HCT116 (cell line): ENCODE measurements around the gene CBFA2T3. TPM values are rescaled to one million over a fixed set of nuclear protein-coding genes. Genes with fewer than 3 reads are reported as not detected.
A peak's percentile ranks its signal among the peaks of the same experiment; 100 is the strongest.

Experiments
- ATAC-seq: fragments of 200-7000 bp; cut with Tn5 transposase; 2 replicates; pipeline ENCODE4 v1.9.1; 2020; ENCODE audit warnings: mild to moderate bottlenecking, moderate library complexity
- BruUV-seq: library from RNA; stranded (reverse); fragments of 400-500 nt; replicated peaks from 2 replicates; lab custom pipeline; 2021; lab: Mats Ljungman, UMichigan
- CTCF ChIA-PET: fragments of 300-600 bp; sonication (Branson Sonifier 250); formaldehyde crosslinking; loops from one replicate; lab custom pipeline; 2021; ENCODE audit warnings: antibody characterized with exemption; lab: Charles Lee
- POLR2A ChIA-PET: fragments of 300-600, 350-600 bp; sonication (Branson Sonifier 250); formaldehyde crosslinking; loops from one replicate; lab custom pipeline; 2021; ENCODE audit warnings: antibody characterized with exemption; lab: Charles Lee
- RAD21 ChIA-PET, 2 experiments: fragments of 300-600 bp; sonication (Branson Sonifier 250); formaldehyde crosslinking; loops; one replicate each; lab custom pipeline; 2023; ENCODE audit warnings: low total read pairs in 2 of 2; ENCODE audit not compliant: uncharacterized antibody in 2 of 2, unreplicated experiment in 2 of 2, low non-redundant PET in 1 of 2; lab: Charles Lee
- DNase-seq: peaks from one replicate; pipeline ENCODE4 v3.0.0-alpha.2; 2010; ENCODE audit warnings: low read depth, low spot score
- H2AFZ ChIP-seq: fragments of 200-600 bp; shearing (Covaris generic), sonication (generic); 2 replicates; pipeline ENCODE4 v1.6.1; 2017; ENCODE audit warnings: low read depth, mixed run types, mixed read lengths, antibody characterized with exemption, low read length; ENCODE audit not compliant: poor library complexity, severe bottlenecking
- H3K27ac ChIP-seq: 2 replicates; pipeline ENCODE4 v1.5.1; 2012; ENCODE audit warnings: low read depth, low read length
- H3K27me3 ChIP-seq: fragments of 200-600 bp; sonication (generic); 2 replicates; pipeline ENCODE4 v1.6.1; 2016; ENCODE audit warnings: mixed run types, low read length, mixed read lengths; ENCODE audit not compliant: insufficient read depth
- H3K36me3 ChIP-seq, 2 experiments: fragments of 200-500 bp in 1 of 2; fragments of 200-600 bp in 1 of 2; sonication (Bioruptor generic) in 1 of 2; sonication (generic) in 1 of 2; 2 replicates each; pipeline versions ENCODE4 v1.5.1 to v1.6.1; 2014 to 2016; ENCODE audit warnings: low read length in 2 of 2, inconsistent platforms in 1 of 2, mixed read lengths in 1 of 2, mixed run types in 1 of 2; ENCODE audit not compliant: insufficient read depth in 2 of 2, control insufficient read depth in 1 of 2
- H3K4me1 ChIP-seq, 2 experiments: fragments of 200-600 bp in 1 of 2; sonication (generic) in 1 of 2; 2 replicates each; pipeline versions ENCODE4 v1.5.1 to v1.6.1; 2012 to 2017; ENCODE audit warnings: low read length in 2 of 2, inconsistent platforms in 1 of 2, mild to moderate bottlenecking in 1 of 2, mixed read lengths in 1 of 2, mixed run types in 1 of 2, moderate library complexity in 1 of 2; ENCODE audit not compliant: insufficient read depth in 2 of 2, control insufficient read depth in 1 of 2
- H3K4me2 ChIP-seq: fragments of 200-600 bp; sonication (generic); 2 replicates; pipeline ENCODE4 v1.6.1; 2017; ENCODE audit warnings: mixed run types, low read length, mixed read lengths
- H3K4me3 ChIP-seq, 2 experiments: fragments of 200-600 bp in 1 of 2; sonication (generic) in 1 of 2; replicated peaks in 1 of 2; 2 replicates each; pipeline ENCODE4 v1.5.1; 2011 to 2016; ENCODE audit warnings: low read length in 2 of 2, control low read depth in 1 of 2, low read depth in 1 of 2, mild to moderate bottlenecking in 1 of 2, mixed read lengths in 1 of 2, mixed run types in 1 of 2
- H3K79me2 ChIP-seq: fragments of 200-600 bp; sonication (generic); 2 replicates; pipeline ENCODE4 v1.6.1; 2017; ENCODE audit warnings: mild to moderate bottlenecking, mixed run types, low read length, moderate library complexity, mixed read lengths; ENCODE audit not compliant: insufficient read depth
- H3K9ac ChIP-seq: fragments of 200-600 bp; sonication (generic); 2 replicates; pipeline ENCODE4 v1.6.1; 2016; ENCODE audit warnings: low read length, mixed read lengths
- H3K9me2 ChIP-seq: fragments of 200-600 bp; sonication (generic), shearing (Covaris generic); 2 replicates; pipeline ENCODE4 v1.6.1; 2017; ENCODE audit warnings: mixed run types, mild to moderate bottlenecking, moderate library complexity; ENCODE audit not compliant: insufficient read depth
- H3K9me3 ChIP-seq, 2 experiments: fragments of 200-500 bp in 1 of 2; fragments of 200-600 bp in 1 of 2; sonication (Bioruptor generic) in 1 of 2; sonication (generic) in 1 of 2; 2 replicates each; pipeline ENCODE4 v1.6.1; 2014 to 2017; ENCODE audit warnings: low read length in 2 of 2, mixed read lengths in 2 of 2, inconsistent platforms in 1 of 2, low read depth in 1 of 2, mild to moderate bottlenecking in 1 of 2, mixed run types in 1 of 2, moderate library complexity in 1 of 2; ENCODE audit not compliant: control insufficient read depth in 1 of 2, insufficient read depth in 1 of 2
- H4K20me1 ChIP-seq: fragments of 200-600 bp; sonication (generic), shearing (Covaris generic); 2 replicates; pipeline ENCODE4 v1.6.1; 2017; ENCODE audit warnings: mixed run types, mild to moderate bottlenecking, moderate library complexity; ENCODE audit not compliant: insufficient read depth
- CBX3 ChIP-seq: IDR thresholded peaks from 2 replicates; pipeline ENCODE4 v1.6.1; 2012; ENCODE audit warnings: low read depth
- CEBPB ChIP-seq: IDR thresholded peaks from 2 replicates; pipeline ENCODE4 v1.6.1; 2012; ENCODE audit warnings: low read depth
- EGR1 ChIP-seq: IDR thresholded peaks from 2 replicates; pipeline ENCODE4 v1.6.1; 2012; ENCODE audit warnings: low read depth
- ELF1 ChIP-seq: IDR thresholded peaks from 2 replicates; pipeline ENCODE4 v1.6.1; 2012; ENCODE audit warnings: low read depth, borderline replicate concordance
- EZH2 ChIP-seq: fragments of 200-600 bp; sonication (generic); IDR thresholded peaks from 2 replicates; pipeline ENCODE4 v1.6.1; 2017; ENCODE audit warnings: antibody characterized with exemption, mixed run types
- FOSL1 ChIP-seq: IDR thresholded peaks from 2 replicates; pipeline ENCODE4 v1.6.1; 2012; ENCODE audit warnings: low read depth
- POLR2A ChIP-seq: IDR thresholded peaks from 2 replicates; pipeline ENCODE4 v1.7.0; 2011; ENCODE audit warnings: borderline replicate concordance; ENCODE audit not compliant: insufficient read depth, insufficient read length; ENCODE audit errors: extremely low read depth
- POLR2AphosphoS5 ChIP-seq: IDR thresholded peaks from 2 replicates; pipeline ENCODE4 v1.6.1; 2011; ENCODE audit warnings: mild to moderate bottlenecking, low read depth, low read length, moderate library complexity
- SIN3A ChIP-seq: IDR thresholded peaks from 2 replicates; pipeline ENCODE4 v1.6.1; 2012; ENCODE audit warnings: low read depth
- SP1 ChIP-seq: IDR thresholded peaks from 2 replicates; pipeline ENCODE4 v1.6.1; 2012; ENCODE audit warnings: low read depth
- TCF7L2 ChIP-seq: IDR thresholded peaks from 2 replicates; pipeline ENCODE4 v1.7.0; 2011; ENCODE audit warnings: borderline replicate concordance, inconsistent platforms; ENCODE audit not compliant: insufficient read depth, insufficient read length; ENCODE audit errors: extremely low read depth
- YY1 ChIP-seq: IDR thresholded peaks from 2 replicates; pipeline ENCODE4 v1.6.1; 2011; ENCODE audit warnings: low read length, low read depth, moderate library complexity, mild to moderate bottlenecking; ENCODE audit not compliant: insufficient replicate concordance; ENCODE audit errors: extremely low read depth
- ZFX ChIP-seq: fragments of 450-650 bp; IDR thresholded peaks from 2 replicates; pipeline ENCODE4 v1.6.1; 2017
- ZNF274 ChIP-seq: fragments of 200-500 bp; sonication (Bioruptor generic); IDR thresholded peaks from 2 replicates; pipeline ENCODE4 v1.6.1; 2014; ENCODE audit warnings: mild to moderate bottlenecking, low read depth, low read length, inconsistent platforms
- intact Hi-C: fragments of 100-400 bp; cut with micrococcal nuclease; formaldehyde crosslinking; loops from 2 replicates; pipeline ENCODE4 v1.10.0; 2022
- total RNA-seq: library from RNA; stranded (reverse); gene quantifications from one replicate; pipeline ENCODE4 v1.2.1, GENCODE V29; 2021; ENCODE audit not compliant: unreplicated experiment
- TF ChIP-seq, protein P1 (sequence below): IDR thresholded peaks from 2 replicates; pipeline ENCODE4 v1.6.1; 2012
- TF ChIP-seq, protein P2 (sequence below): IDR thresholded peaks from 2 replicates; pipeline ENCODE4 v1.6.1; 2012; ENCODE audit warnings: low read depth
- TF ChIP-seq, protein P3 (sequence below): IDR thresholded peaks from 2 replicates; pipeline ENCODE4 v1.6.1; 2012

Gene CBFA2T3
- total RNA-seq, 1 experiment from 2014 or later: 19.1 TPM

DNA sequence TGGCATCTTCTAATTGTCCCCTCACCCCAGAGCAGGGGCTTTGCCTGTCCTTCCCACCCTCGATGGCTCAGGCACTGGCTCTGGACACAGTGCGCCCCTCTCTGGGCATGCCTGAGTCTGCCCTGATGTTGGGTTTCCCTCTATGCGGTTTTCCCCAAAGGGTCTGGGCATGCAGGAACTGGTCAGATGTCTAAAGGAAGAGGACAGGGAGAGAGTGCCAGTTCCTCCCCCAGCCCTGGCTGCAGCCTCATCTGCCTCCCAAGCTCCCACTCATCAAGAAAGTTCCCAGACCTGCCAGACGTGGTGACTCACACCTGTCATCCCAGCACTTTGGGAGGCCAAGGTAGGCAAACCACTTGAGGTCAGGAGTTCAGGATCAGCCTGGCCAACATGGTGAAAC lies 69.2 kb downstream of the CBFA2T3 start:
- peaks cover 20 to 44% of the 10 kb centered on the region in 2 experiments for H3K4me1 ChIP-seq
- no peaks in the 10 kb centered on the region for H3K36me3 ChIP-seq
- no peaks in the 10 kb centered on the region for H3K27me3 ChIP-seq
- DNase-seq: no peak
- H3K9ac ChIP-seq: no peak overlapping the region
- H3K4me2 ChIP-seq: peak overlapping the region; percentile 61
- no peak overlapping the region for H2AFZ ChIP-seq
- POLR2A ChIA-PET: no interaction called here
- ATAC-seq: peak; percentile 44
- H3K4me3 ChIP-seq: no peak overlapping the region
- BruUV-seq: no TSS peak
- H3K79me2 ChIP-seq: no peaks in the 10 kb centered on the region
- CTCF ChIA-PET: no interaction called here
- H3K27ac ChIP-seq: no peak overlapping the region
- RAD21 ChIA-PET: no interaction called here
- no peaks in the 10 kb centered on the region for H4K20me1 ChIP-seq
- TF ChIP-seq POLR2AphosphoS5: no peak
- no peak for TF ChIP-seq CEBPB
- TF ChIP-seq, protein P1, sequence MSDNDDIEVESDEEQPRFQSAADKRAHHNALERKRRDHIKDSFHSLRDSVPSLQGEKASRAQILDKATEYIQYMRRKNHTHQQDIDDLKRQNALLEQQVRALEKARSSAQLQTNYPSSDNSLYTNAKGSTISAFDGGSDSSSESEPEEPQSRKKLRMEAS: no peak
- TF ChIP-seq ELF1: no peak
- TF ChIP-seq EZH2: no peak
- no peak for TF ChIP-seq ZNF274
- TF ChIP-seq SIN3A: no peak
- no peak for TF ChIP-seq SP1
- TF ChIP-seq EGR1: no peak
- TF ChIP-seq POLR2A: no peak
- TF ChIP-seq ZFX: no peak
- no peak for TF ChIP-seq YY1
- no peak for TF ChIP-seq FOSL1
- TF ChIP-seq CBX3: no peak
- no peak for TF ChIP-seq TCF7L2
- TF ChIP-seq, protein P2, sequence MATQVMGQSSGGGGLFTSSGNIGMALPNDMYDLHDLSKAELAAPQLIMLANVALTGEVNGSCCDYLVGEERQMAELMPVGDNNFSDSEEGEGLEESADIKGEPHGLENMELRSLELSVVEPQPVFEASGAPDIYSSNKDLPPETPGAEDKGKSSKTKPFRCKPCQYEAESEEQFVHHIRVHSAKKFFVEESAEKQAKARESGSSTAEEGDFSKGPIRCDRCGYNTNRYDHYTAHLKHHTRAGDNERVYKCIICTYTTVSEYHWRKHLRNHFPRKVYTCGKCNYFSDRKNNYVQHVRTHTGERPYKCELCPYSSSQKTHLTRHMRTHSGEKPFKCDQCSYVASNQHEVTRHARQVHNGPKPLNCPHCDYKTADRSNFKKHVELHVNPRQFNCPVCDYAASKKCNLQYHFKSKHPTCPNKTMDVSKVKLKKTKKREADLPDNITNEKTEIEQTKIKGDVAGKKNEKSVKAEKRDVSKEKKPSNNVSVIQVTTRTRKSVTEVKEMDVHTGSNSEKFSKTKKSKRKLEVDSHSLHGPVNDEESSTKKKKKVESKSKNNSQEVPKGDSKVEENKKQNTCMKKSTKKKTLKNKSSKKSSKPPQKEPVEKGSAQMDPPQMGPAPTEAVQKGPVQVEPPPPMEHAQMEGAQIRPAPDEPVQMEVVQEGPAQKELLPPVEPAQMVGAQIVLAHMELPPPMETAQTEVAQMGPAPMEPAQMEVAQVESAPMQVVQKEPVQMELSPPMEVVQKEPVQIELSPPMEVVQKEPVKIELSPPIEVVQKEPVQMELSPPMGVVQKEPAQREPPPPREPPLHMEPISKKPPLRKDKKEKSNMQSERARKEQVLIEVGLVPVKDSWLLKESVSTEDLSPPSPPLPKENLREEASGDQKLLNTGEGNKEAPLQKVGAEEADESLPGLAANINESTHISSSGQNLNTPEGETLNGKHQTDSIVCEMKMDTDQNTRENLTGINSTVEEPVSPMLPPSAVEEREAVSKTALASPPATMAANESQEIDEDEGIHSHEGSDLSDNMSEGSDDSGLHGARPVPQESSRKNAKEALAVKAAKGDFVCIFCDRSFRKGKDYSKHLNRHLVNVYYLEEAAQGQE: no peak
- TF ChIP-seq, protein P3, sequence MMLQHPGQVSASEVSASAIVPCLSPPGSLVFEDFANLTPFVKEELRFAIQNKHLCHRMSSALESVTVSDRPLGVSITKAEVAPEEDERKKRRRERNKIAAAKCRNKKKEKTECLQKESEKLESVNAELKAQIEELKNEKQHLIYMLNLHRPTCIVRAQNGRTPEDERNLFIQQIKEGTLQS: no peak
- intact Hi-C loops: no loop called here
- H3K9me3 ChIP-seq: no peaks in the 10 kb centered on the region
- no peaks in the 10 kb centered on the region for H3K9me2 ChIP-seq
